Trophoblast cell (in vitro differentiated cells and primary cell): ENCODE results near the gene STIM1.

ENCODE experiments used
- DNase-seq, 2 donors: peaks; one replicate each; pipeline ENCODE4 v3.0.0-alpha.2; 2016
- H2AFZ ChIP-seq: 2 replicates; pipeline ENCODE4 v1.6.1; 2013; ENCODE audit warnings: low read length, moderate library complexity, mild to moderate bottlenecking; ENCODE audit not compliant: insufficient read depth, poor library complexity
- H2AK5ac ChIP-seq: 2 replicates; pipeline ENCODE4 v1.6.1; 2013; ENCODE audit warnings: mild to moderate bottlenecking, low read length
- H2BK120ac ChIP-seq: 2 replicates; pipeline ENCODE4 v1.6.1; 2013; ENCODE audit warnings: low read length, mild to moderate bottlenecking, moderate library complexity; ENCODE audit not compliant: insufficient read depth, poor library complexity
- H2BK12ac ChIP-seq: 2 replicates; pipeline ENCODE4 v1.6.1; 2013; ENCODE audit warnings: mild to moderate bottlenecking, low read length, moderate library complexity
- H2BK5ac ChIP-seq: 2 replicates; pipeline ENCODE4 v1.6.1; 2013; ENCODE audit warnings: low read length, low read depth, moderate library complexity, mild to moderate bottlenecking; ENCODE audit not compliant: poor library complexity
- H3K14ac ChIP-seq: 2 replicates; pipeline ENCODE4 v1.6.1; 2013; ENCODE audit warnings: mild to moderate bottlenecking, low read length
- H3K18ac ChIP-seq: 2 replicates; pipeline ENCODE4 v1.6.1; 2013; ENCODE audit warnings: mild to moderate bottlenecking, low read length
- H3K23ac ChIP-seq: 2 replicates; pipeline ENCODE4 v1.6.1; 2013; ENCODE audit warnings: low read length
- H3K27ac ChIP-seq: 2 replicates; pipeline ENCODE4 v1.5.1; 2013; ENCODE audit warnings: low read depth, mild to moderate bottlenecking, inconsistent platforms, low read length, moderate library complexity
- H3K27me3 ChIP-seq: 2 replicates; pipeline ENCODE4 v1.6.1; 2013; ENCODE audit warnings: inconsistent platforms, mild to moderate bottlenecking, low read length, moderate library complexity; ENCODE audit not compliant: insufficient read depth
- H3K36me3 ChIP-seq, 2 experiments: 1 replicate in 1 of 2; 2 replicates in 1 of 2; pipeline ENCODE4 v1.6.1; 2013; ENCODE audit warnings: low read length in 2 of 2, mild to moderate bottlenecking in 2 of 2, moderate library complexity in 1 of 2; ENCODE audit not compliant: insufficient read depth in 2 of 2, control insufficient read depth in 1 of 2
- H3K4ac ChIP-seq: 2 replicates; pipeline ENCODE4 v1.6.1; 2013; ENCODE audit warnings: low read depth, mild to moderate bottlenecking, low read length, moderate library complexity
- H3K4me1 ChIP-seq, 2 experiments: 1 replicate in 1 of 2; 2 replicates in 1 of 2; pipeline ENCODE4 v1.6.1; 2013; ENCODE audit warnings: low read length in 2 of 2, mild to moderate bottlenecking in 2 of 2, moderate library complexity in 1 of 2; ENCODE audit not compliant: insufficient read depth in 2 of 2, control insufficient read depth in 1 of 2
- H3K4me2 ChIP-seq: 2 replicates; pipeline ENCODE4 v1.6.1; 2013; ENCODE audit warnings: inconsistent platforms, mild to moderate bottlenecking, low read length, moderate library complexity
- H3K4me3 ChIP-seq: 2 replicates; pipeline ENCODE4 v1.5.1; 2013; ENCODE audit warnings: mild to moderate bottlenecking, low read depth, low read length, inconsistent platforms
- H3K79me1 ChIP-seq: one replicate; pipeline ENCODE4 v1.6.1; 2013; ENCODE audit warnings: low read length
- H3K79me2 ChIP-seq: 2 replicates; pipeline ENCODE4 v1.6.1; 2013; ENCODE audit warnings: low read length, mild to moderate bottlenecking; ENCODE audit not compliant: control insufficient read depth, insufficient read depth, poor library complexity
- H3K9ac ChIP-seq: 2 replicates; pipeline ENCODE4 v1.6.1; 2013; ENCODE audit warnings: mild to moderate bottlenecking, low read length
- H3K9me3 ChIP-seq: 2 replicates; pipeline ENCODE4 v1.6.1; 2013; ENCODE audit warnings: low read depth, mild to moderate bottlenecking, control low read depth, inconsistent platforms, low read length; ENCODE audit not compliant: insufficient read depth
- H4K12ac ChIP-seq: 2 replicates; pipeline ENCODE4 v1.6.1; 2013; ENCODE audit warnings: low read depth, mild to moderate bottlenecking, low read length, moderate library complexity
- H4K8ac ChIP-seq: 2 replicates; pipeline ENCODE4 v1.6.1; 2013; ENCODE audit warnings: low read depth, mild to moderate bottlenecking, low read length, moderate library complexity
- H4K91ac ChIP-seq: one replicate; pipeline ENCODE4 v1.6.1; 2013; ENCODE audit warnings: low read depth, mild to moderate bottlenecking, low read length, moderate library complexity
- WGBS: extraction: QIAGEN DNeasy Blood & Tissue Kit; methylation state at CpG from one replicate; pipeline ENCODE4 v1.1.7; 2013; ENCODE audit warnings: missing lambda C conversion rate; ENCODE audit not compliant: insufficient read length, insufficient coverage; ENCODE audit errors: extremely low coverage; 5-methylcytosine and 5-hydroxymethylcytosine counted together

The STIM1 gene

DNA sequence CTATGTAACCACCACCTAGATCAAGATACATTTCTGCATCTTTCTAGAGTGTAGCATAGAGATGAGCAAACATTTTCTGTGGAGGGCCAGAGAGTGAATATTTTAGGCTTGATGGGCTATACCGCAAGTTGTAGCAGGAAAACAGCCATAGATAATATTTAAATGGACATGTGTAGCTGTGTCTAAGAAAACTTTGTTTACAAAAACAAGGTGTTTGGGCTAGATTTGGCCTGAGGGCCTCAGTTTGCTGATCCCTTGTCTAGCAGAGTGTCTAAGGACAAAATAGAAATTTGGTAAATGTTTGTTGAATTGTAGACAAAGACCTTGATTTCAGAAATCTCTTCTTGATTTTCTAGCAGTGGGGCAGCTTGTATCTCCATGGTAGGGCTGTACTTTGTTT lies 36.3 kb downstream of the STIM1 start:
- no peak overlapping the region for H3K4me3 ChIP-seq
- WGBS = no CpG with 5 or more reads among the region's 1 CpG

GRCh38 chr11:3892156-3892555 lies 36.7 kb downstream of the STIM1 start:
- Histone ChIP-seq H3K9me3 (no peaks in the 10 kb centered on the region), H4K8ac (no peak overlapping the region), H3K4ac (no peak overlapping the region), H3K14ac (no peak overlapping the region), H3K4me3 (no peak overlapping the region), H3K79me1 (no peaks in the 10 kb centered on the region), H3K27ac (no peak overlapping the region), H2BK5ac (no peak overlapping the region), H4K91ac (no peak overlapping the region), H3K4me2 (no peak overlapping the region), H2BK12ac (no peak overlapping the region), H3K18ac (no peak overlapping the region), H3K27me3 (no peaks in the 10 kb centered on the region), H2AFZ (no peak overlapping the region), H3K23ac (no peak overlapping the region), H3K9ac (no peak overlapping the region), H3K36me3 (no peaks in the 10 kb centered on the region), H3K79me2 (no peaks in the 10 kb centered on the region), H2AK5ac (no peak overlapping the region), H4K12ac (no peak overlapping the region), H2BK120ac (no peak overlapping the region), H3K4me1 (peaks cover 4 to 5% of the 10 kb centered on the region in 2 experiments)
- no peak for DNase-seq
- no CpG with 5 or more reads among the region's 2 CpGs for WGBS

More for the DNA sequence above, 36.3 kb downstream of the STIM1 start:
- H3K27ac ChIP-seq = no peak overlapping the region
- H3K4me1 ChIP-seq = peaks cover 4 to 5% of the 10 kb centered on the region in 2 experiments
- no peak overlapping the region for H3K4me2 ChIP-seq
- H4K91ac ChIP-seq = no peak overlapping the region
- H3K23ac ChIP-seq = no peak overlapping the region
- no peak overlapping the region for H2BK5ac ChIP-seq
- no peak overlapping the region for H4K12ac ChIP-seq
- H3K14ac ChIP-seq = no peak overlapping the region
- no peak overlapping the region for H3K18ac ChIP-seq
- H3K4ac ChIP-seq = no peak overlapping the region
- H3K36me3 ChIP-seq = no peaks in the 10 kb centered on the region
- no peak overlapping the region for H2AFZ ChIP-seq
- no peaks in the 10 kb centered on the region for H3K79me1 ChIP-seq
- no peaks in the 10 kb centered on the region for H3K27me3 ChIP-seq
- H3K79me2 ChIP-seq = no peaks in the 10 kb centered on the region
- no peak overlapping the region for H2AK5ac ChIP-seq
- H3K9me3 ChIP-seq = no peaks in the 10 kb centered on the region
- H4K8ac ChIP-seq = no peak overlapping the region
- DNase-seq = no peak
- H2BK12ac ChIP-seq = no peak overlapping the region
- no peak overlapping the region for H2BK120ac ChIP-seq
- H3K9ac ChIP-seq = no peak overlapping the region

DNA sequence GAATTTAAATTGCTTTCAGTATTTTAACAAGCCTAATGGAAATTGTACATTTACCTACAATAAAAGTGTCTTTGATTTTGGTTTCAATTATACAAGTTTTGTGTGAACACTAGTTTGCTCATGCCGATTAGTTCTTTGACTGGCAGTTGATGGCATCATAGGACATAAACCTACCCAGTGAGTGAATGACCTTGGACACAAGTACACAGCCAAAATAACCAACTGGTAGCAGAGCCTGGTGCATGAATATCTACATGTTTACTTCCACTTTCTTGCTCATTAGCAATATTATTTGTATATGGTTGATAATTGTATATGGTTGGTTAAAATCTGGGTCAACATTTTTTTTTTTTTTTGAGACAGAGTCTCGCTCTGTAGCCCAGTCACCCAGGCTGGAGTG lies 37.8 kb downstream of the STIM1 start:
- no peaks in the 10 kb centered on the region for H3K36me3 ChIP-seq
- no peak overlapping the region for H3K18ac ChIP-seq
- H4K8ac ChIP-seq = no peak overlapping the region
- H3K14ac ChIP-seq = no peak overlapping the region
- DNase-seq = no peak
- H2AK5ac ChIP-seq = no peak overlapping the region
- H2BK5ac ChIP-seq = no peak overlapping the region
- H4K12ac ChIP-seq = no peak overlapping the region
- no peaks in the 10 kb centered on the region for H3K9me3 ChIP-seq
- no peak overlapping the region for H3K9ac ChIP-seq
- no peak overlapping the region for H2AFZ ChIP-seq
- peak overlapping the region; percentile 24 for H4K91ac ChIP-seq
- H2BK120ac ChIP-seq = peak overlapping the region; percentile 39
- no peak overlapping the region for H3K4ac ChIP-seq
- no peak overlapping the region for H3K27ac ChIP-seq
- no CpG with 5 or more reads among the region's 2 CpGs for WGBS
- H3K4me2 ChIP-seq = no peak overlapping the region
- no peak overlapping the region for H2BK12ac ChIP-seq
- peaks cover 4 to 5% of the 10 kb centered on the region in 2 experiments for H3K4me1 ChIP-seq
- no peak overlapping the region for H3K23ac ChIP-seq
- no peak overlapping the region for H3K4me3 ChIP-seq
- no peaks in the 10 kb centered on the region for H3K79me1 ChIP-seq
- H3K79me2 ChIP-seq = no peaks in the 10 kb centered on the region
- no peaks in the 10 kb centered on the region for H3K27me3 ChIP-seq

DNA sequence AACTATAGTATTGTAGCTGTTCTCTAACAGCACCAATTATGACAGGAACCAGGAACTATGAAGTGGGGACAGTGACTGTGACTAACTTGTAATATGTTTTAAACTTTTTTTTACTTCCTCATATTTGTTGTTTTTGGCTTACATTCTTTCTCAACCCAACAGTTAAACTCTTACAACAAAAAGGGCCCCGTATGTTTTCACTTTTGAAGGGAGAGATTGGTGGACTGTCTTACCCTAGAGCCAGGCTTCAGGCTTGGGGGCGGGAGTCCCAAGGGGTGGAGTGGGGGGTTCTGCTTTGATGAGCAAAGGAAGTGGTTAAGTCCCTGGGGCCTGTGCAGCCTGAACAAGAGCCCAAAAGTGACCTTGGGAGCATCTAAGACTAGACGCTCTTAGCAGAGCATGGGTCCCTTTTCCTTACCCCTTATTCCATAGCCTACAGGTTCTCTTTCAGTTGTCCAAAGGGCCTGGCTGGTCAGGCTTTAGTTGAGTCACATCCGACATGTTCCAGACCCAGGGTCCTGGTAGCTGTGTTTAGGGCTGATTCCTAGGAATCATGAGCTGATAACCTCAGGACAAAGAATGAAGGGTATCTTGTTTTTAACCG lies 38.8 kb downstream of the STIM1 start:
- Histone ChIP-seq H3K23ac (no peak overlapping the region), H3K14ac (no peak overlapping the region), H3K18ac (no peak overlapping the region), H2AK5ac (no peak overlapping the region), H3K4me1 (peaks cover 4 to 5% of the 10 kb centered on the region in 2 experiments), H3K79me2 (no peaks in the 10 kb centered on the region), H3K27me3 (no peaks in the 10 kb centered on the region), H3K9me3 (no peaks in the 10 kb centered on the region), H3K79me1 (no peaks in the 10 kb centered on the region), H3K36me3 (no peaks in the 10 kb centered on the region), H3K27ac (peak overlapping the region; percentile 77), H2BK12ac (no peak overlapping the region), H2AFZ (no peak overlapping the region), H4K12ac (no peak overlapping the region), H3K4ac (no peak overlapping the region), H3K4me3 (no peak overlapping the region), H3K9ac (no peak overlapping the region), H3K4me2 (no peak overlapping the region), H4K91ac (no peak overlapping the region), H4K8ac (no peak overlapping the region), H2BK120ac (no peak overlapping the region), H2BK5ac (no peak overlapping the region)
- no CpG with 5 or more reads among the region's 5 CpGs for WGBS
- peak; percentile 61 for DNase-seq
